ENCODE results near the gene ASCC1. TPM values are rescaled to one million over a fixed set of nuclear protein-coding genes. Genes with fewer than 3 reads are reported as not detected.
"Not testable (repeated sequence)": the region's sequence is repeated elsewhere in the genome, so short reads cannot be mapped to it uniquely, and the experiment has no call there.

Gene ASCC1
- total RNA-seq, 4 donors from 2014 or later, result 13.4 to 34.0 (median 20.5) TPM

- in situ Hi-C loops (cut with MboI; ENCODE audit: low pct_ligation_motif_present in 1 of 4, low pct_unique_long_range_greater_than_20kb in 1 of 4, low sequenced_read_pairs in 3 of 4), result no loop called here
- intact Hi-C loops (cut with DNase I; ENCODE audit: low total_unique reads), result no loop called here
- WGBS, 2 donors (ENCODE audit: low coverage in 1 of 2), result 89 to 94% methylated on average over 6 to 9 of the region's 9 CpGs
Observed at GRCh38 chr10:72158176-72158575, 57.9 kb downstream of the ASCC1 start.

GRCh38 chr10:72156223-72156622 is 59.9 kb downstream of the ASCC1 start:
- intact Hi-C loops (cut with DNase I; ENCODE audit: low total_unique reads), result no loop called here
- Histone ChIP-seq H3K27me3 (no peaks in the 10 kb centered on the region), H3K36me3 (peaks cover 0 to 13% (median 2%) of the 10 kb centered on the region in 4 donors), H3K27ac (no peak overlapping the region), H3K4me3 (no peak overlapping the region), H3K9me3 (no peaks in the 10 kb centered on the region), H3K4me1 (no peaks in the 10 kb centered on the region)
- in situ Hi-C loops (cut with MboI; ENCODE audit: low pct_ligation_motif_present in 1 of 4, low pct_unique_long_range_greater_than_20kb in 1 of 4, low sequenced_read_pairs in 3 of 4), result no loop called here
- TF ChIP-seq CTCF (IDR thresholded peaks at IDR 0.05) (no peak), POLR2A (IDR thresholded peaks at IDR 0.05) (no peak), EP300 (IDR thresholded peaks at IDR 0.05; ENCODE audit: low read depth) (no peak), POLR2AphosphoS5 (IDR thresholded peaks at IDR 0.05) (no peak)
- WGBS, 2 donors (ENCODE audit: low coverage in 1 of 2), result 96 to 97% methylated on average over 9 to 10 of the region's 10 CpGs
- no peak for DNase-seq

More at GRCh38 chr10:72158176-72158575, 57.9 kb downstream of the ASCC1 start:
- Histone ChIP-seq H3K36me3 (peaks cover 0 to 13% (median 2%) of the 10 kb centered on the region in 4 donors), H3K9me3 (no peaks in the 10 kb centered on the region), H3K27ac (no peak overlapping the region), H3K4me1 (no peaks in the 10 kb centered on the region), H3K4me3 (no peak overlapping the region), H3K27me3 (no peaks in the 10 kb centered on the region)
- TF ChIP-seq EP300 (IDR thresholded peaks at IDR 0.05; ENCODE audit: low read depth), result no peak
- no peak for TF ChIP-seq POLR2A (IDR thresholded peaks at IDR 0.05)
- TF ChIP-seq CTCF (IDR thresholded peaks at IDR 0.05), result no peak
- no peak for DNase-seq

GRCh38 chr10:72152286-72152685 is 63.8 kb downstream of the ASCC1 start:
- no peak for TF ChIP-seq POLR2AphosphoS5 (IDR thresholded peaks at IDR 0.05)
- TF ChIP-seq POLR2A (IDR thresholded peaks at IDR 0.05), result no peak
- no peak for TF ChIP-seq EP300 (IDR thresholded peaks at IDR 0.05; ENCODE audit: low read depth)
- TF ChIP-seq CTCF (IDR thresholded peaks at IDR 0.05), result no peak
- WGBS, 2 donors (ENCODE audit: low coverage in 1 of 2), result 85 to 97% methylated on average over 4 to 7 of the region's 7 CpGs
- DNase-seq, result no peak
- Histone ChIP-seq H3K4me1 (no peaks in the 10 kb centered on the region), H3K27ac (no peak overlapping the region), H3K9me3 (no peaks in the 10 kb centered on the region), H3K27me3 (no peaks in the 10 kb centered on the region), H3K4me3 (no peak overlapping the region), H3K36me3 (peaks cover 0 to 5% (median 0%) of the 10 kb centered on the region in 4 donors)
- intact Hi-C loops (cut with DNase I; ENCODE audit: low total_unique reads), result no loop called here
- in situ Hi-C loops (cut with MboI; ENCODE audit: low pct_ligation_motif_present in 1 of 4, low pct_unique_long_range_greater_than_20kb in 1 of 4, low sequenced_read_pairs in 3 of 4), result no loop called here

- H3K4me1 ChIP-seq; in situ Hi-C loops (cut with MboI; ENCODE audit: low pct_ligation_motif_present in 1 of 4, low pct_unique_long_range_greater_than_20kb in 1 of 4, low sequenced_read_pairs in 3 of 4); H3K9me3 ChIP-seq; H3K27me3 ChIP-seq; H3K4me3 ChIP-seq; intact Hi-C loops (cut with DNase I; ENCODE audit: low total_unique reads); DNase-seq; H3K36me3 ChIP-seq; H3K27ac ChIP-seq: not testable (repeated sequence)
- 94 to 95% methylated on average over 3 to 6 of the region's 6 CpGs for WGBS, 2 donors (ENCODE audit: low coverage in 1 of 2)
Observed at GRCh38 chr10:72150746-72151478, 65.2 kb downstream of the ASCC1 start.

GRCh38 chr10:72147324-72147584 is 68.8 kb downstream of the ASCC1 start:
- 91 to 92% methylated on average over 4 of the region's 4 CpGs for WGBS, 2 donors (ENCODE audit: low coverage in 1 of 2)
- H3K27ac ChIP-seq; H3K36me3 ChIP-seq; H3K4me3 ChIP-seq; H3K4me1 ChIP-seq; intact Hi-C loops (cut with DNase I; ENCODE audit: low total_unique reads); H3K27me3 ChIP-seq; H3K9me3 ChIP-seq; DNase-seq: not testable (repeated sequence)
- in situ Hi-C loops (cut with MboI; ENCODE audit: low pct_ligation_motif_present in 1 of 4, low pct_unique_long_range_greater_than_20kb in 1 of 4, low sequenced_read_pairs in 3 of 4), result loop anchor here in 1 of 4 donors (25.0 kb wide), 1 partner anchor 190 kb away; no protein-coding TSS in a partner anchor
